Testis (tissue), 3 donors: ENCODE measurements around the gene LSG1. TPM values are rescaled to one million over a fixed set of nuclear protein-coding genes. Genes with fewer than 3 reads are reported as not detected.
"Not testable (repeated sequence)": the region's sequence is repeated elsewhere in the genome, so short reads cannot be mapped to it uniquely, and the experiment has no call there.

Experiments
- DNase-seq: peaks from one replicate; pipeline ENCODE4 v3.0.0-alpha.2; 2019
- H3K27ac ChIP-seq, 2 donors: fragments of 200-600 bp; sonication (generic); one replicate each; pipeline ENCODE4 v1.5.1; 2019
- H3K27me3 ChIP-seq: fragments of 200-600 bp; sonication (generic); one replicate; pipeline ENCODE4 v1.5.1; 2019
- H3K36me3 ChIP-seq: fragments of 200-600 bp; sonication (generic); one replicate; pipeline ENCODE4 v1.5.1; 2017; ENCODE audit warnings: low read depth; ENCODE audit errors: missing control alignments
- H3K4me1 ChIP-seq: fragments of 200-600 bp; sonication (generic); one replicate; pipeline ENCODE4 v1.5.1; 2019
- H3K4me3 ChIP-seq, 2 donors: fragments of 200-600 bp; sonication (generic); one replicate each; pipeline ENCODE4 v1.5.1; 2017 to 2019
- H3K9me3 ChIP-seq: fragments of 200-600 bp; sonication (generic); one replicate; pipeline ENCODE4 v1.5.1; 2017
- POLR2A ChIP-seq: fragments of 450-650 bp; IDR thresholded peaks from one replicate; pipeline ENCODE4 v1.6.1; 2017; ENCODE audit warnings: antibody characterized with exemption, mild to moderate bottlenecking, moderate library complexity
- WGBS, 2 donors: methylation state at CpG; one replicate each; pipeline ENCODE4 v1.1.5; 2018; 5-methylcytosine and 5-hydroxymethylcytosine counted together
- intact Hi-C: fragments of 100-400 bp; cut with DNase I; formaldehyde crosslinking; loops from one replicate; pipeline ENCODE4 v1.15.1; 2023; ENCODE audit warnings: low total_unique reads
- polyA plus RNA-seq: library from polyadenylated mRNA; stranded (reverse); fragments of 350-450 nt; fragmentation: Illumina TruSeq; extraction: RNeasy Lipid Tissue Mini Kit (QIAGEN cat#74804); gene quantifications from one replicate; pipeline ENCODE4 v1.2.3, GENCODE V29; 2014; ENCODE audit warnings: low read depth, low replicate concordance; ENCODE audit not compliant: insufficient read depth
- total RNA-seq, 2 donors: library from RNA; depleted of rRNA; stranded (reverse); fragments of >200 nt; gene quantifications; one replicate each; pipeline ENCODE4 v1.2.3, GENCODE V29; 2016
- TF ChIP-seq, protein P1 (sequence below), 3 experiments: fragments of 450-650 bp in 2 of 3; fragments of 200-600 bp in 1 of 3; sonication (generic) in 1 of 3; IDR thresholded peaks; one replicate each; pipeline ENCODE4 v1.5.1; 2016 to 2019; ENCODE audit warnings: antibody characterized with exemption in 3 of 3, mild to moderate bottlenecking in 2 of 3, moderate library complexity in 1 of 3

The LSG1 gene
- total and polyA plus RNA-seq, 3 donors from 2014 or later, result 47.4 to 56.1 (median 50.5) TPM

- TF ChIP-seq, protein P1, sequence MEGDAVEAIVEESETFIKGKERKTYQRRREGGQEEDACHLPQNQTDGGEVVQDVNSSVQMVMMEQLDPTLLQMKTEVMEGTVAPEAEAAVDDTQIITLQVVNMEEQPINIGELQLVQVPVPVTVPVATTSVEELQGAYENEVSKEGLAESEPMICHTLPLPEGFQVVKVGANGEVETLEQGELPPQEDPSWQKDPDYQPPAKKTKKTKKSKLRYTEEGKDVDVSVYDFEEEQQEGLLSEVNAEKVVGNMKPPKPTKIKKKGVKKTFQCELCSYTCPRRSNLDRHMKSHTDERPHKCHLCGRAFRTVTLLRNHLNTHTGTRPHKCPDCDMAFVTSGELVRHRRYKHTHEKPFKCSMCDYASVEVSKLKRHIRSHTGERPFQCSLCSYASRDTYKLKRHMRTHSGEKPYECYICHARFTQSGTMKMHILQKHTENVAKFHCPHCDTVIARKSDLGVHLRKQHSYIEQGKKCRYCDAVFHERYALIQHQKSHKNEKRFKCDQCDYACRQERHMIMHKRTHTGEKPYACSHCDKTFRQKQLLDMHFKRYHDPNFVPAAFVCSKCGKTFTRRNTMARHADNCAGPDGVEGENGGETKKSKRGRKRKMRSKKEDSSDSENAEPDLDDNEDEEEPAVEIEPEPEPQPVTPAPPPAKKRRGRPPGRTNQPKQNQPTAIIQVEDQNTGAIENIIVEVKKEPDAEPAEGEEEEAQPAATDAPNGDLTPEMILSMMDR (IDR thresholded peaks at IDR 0.05), result no peak
- no peak for TF ChIP-seq POLR2A
- H3K4me3 ChIP-seq, result no peak overlapping the region
- no peaks in the 10 kb centered on the region for H3K4me1 ChIP-seq
- no peak for DNase-seq
- no peaks in the 10 kb centered on the region for H3K36me3 ChIP-seq
- intact Hi-C loops, result loop anchor here (10.0 kb wide), 1 partner anchor 263 kb away; no protein-coding TSS in a partner anchor
- no peaks in the 10 kb centered on the region for H3K9me3 ChIP-seq
- WGBS, 2 donors, result 75 to 79% methylated on average over 10 of the region's 10 CpGs
- no peaks in the 10 kb centered on the region for H3K27me3 ChIP-seq
- H3K27ac ChIP-seq, result no peak overlapping the region
Measured at GRCh38 chr3:194607592-194608389, 64.2 kb downstream of the LSG1 start.

DNA sequence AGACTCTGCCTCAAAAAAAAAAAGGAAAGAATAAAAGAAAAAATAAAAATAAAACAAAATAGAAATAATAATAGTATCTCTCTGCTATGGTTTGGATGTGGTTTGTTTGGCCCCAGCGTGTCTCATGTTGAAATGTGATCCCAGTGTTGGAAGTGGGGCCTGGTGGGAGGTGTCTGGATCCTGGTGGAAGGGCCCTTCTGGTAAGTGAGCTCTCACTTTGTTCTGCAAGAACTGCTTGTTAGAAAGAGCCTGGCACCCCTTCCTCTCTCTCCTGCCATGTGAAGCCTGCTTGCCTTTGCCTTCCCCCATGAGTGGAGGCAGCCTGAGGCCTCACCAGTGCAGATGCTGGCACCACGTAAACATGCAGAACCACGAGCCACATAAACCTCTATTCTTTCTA, 65.0 kb downstream of the LSG1 start:
- no peak for DNase-seq
- Histone ChIP-seq H3K4me3 (no peak overlapping the region), H3K9me3 (no peaks in the 10 kb centered on the region), H3K36me3 (no peaks in the 10 kb centered on the region), H3K4me1 (no peaks in the 10 kb centered on the region), H3K27me3 (no peaks in the 10 kb centered on the region), H3K27ac (no peak overlapping the region)
- intact Hi-C loops, result loop anchor here (10.0 kb wide), 1 partner anchor 262 kb away; no protein-coding TSS in a partner anchor
- 76 to 84% methylated on average over 3 of the region's 3 CpGs for WGBS, 2 donors
- no peak for TF ChIP-seq POLR2A
- TF ChIP-seq, protein P1 (IDR thresholded peaks at IDR 0.05), result no peak

DNA sequence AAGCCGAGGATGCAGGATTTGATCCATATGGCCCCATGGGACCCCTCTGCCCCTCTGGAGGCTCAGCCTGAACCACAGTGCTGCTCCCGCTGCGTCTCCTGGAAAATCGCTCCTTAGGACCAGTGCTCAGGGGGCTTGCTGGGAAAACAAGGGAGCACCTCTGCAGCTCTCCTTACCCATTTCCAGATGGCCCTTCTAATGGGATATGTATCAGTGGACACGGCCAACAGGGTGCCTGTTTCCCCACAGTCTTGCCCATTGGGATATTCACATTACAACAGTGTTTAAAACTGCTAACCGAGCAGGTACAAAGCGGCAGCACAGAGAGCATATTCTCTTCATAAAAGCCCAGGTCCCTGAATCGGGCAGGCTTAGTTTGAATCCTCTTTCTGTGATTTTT, 65.8 kb downstream of the LSG1 start:
- H3K4me1 ChIP-seq, result no peaks in the 10 kb centered on the region
- WGBS, 2 donors, result 84 to 87% methylated on average over 7 to 8 of the region's 8 CpGs
- no peak for TF ChIP-seq POLR2A
- TF ChIP-seq, protein P1 (IDR thresholded peaks at IDR 0.05), result no peak

DNA sequence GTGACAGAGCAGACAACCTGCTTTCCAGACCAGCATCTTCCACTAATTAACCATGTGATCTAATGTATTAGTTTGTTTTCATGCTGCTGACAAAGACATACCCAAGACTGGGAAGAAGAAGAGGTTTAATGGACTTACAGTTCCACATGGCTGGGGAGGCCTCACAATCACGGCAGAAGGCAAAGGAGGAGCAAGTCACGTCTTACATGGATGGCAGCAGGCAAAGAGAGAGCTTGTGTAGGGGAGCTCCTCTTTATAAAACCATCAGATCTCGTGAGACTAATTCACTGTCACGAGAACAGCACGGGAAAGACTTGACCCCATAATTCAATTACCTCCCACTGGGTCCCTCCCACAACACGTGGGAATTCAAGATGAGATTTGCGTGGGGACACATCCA, 66.7 kb downstream of the LSG1 start:
- H3K9me3 ChIP-seq, H3K36me3 ChIP-seq, H3K4me1 ChIP-seq, H3K27me3 ChIP-seq, H3K27ac ChIP-seq, H3K4me3 ChIP-seq, DNase-seq: not testable (repeated sequence)
- intact Hi-C loops, result loop anchor here (10.0 kb wide), 1 partner anchor 261 kb away; no protein-coding TSS in a partner anchor
- 88 to 90% methylated on average over 7 of the region's 7 CpGs for WGBS, 2 donors

More for the DNA sequence above, 65.8 kb downstream of the LSG1 start:
- H3K4me3 ChIP-seq, result no peak overlapping the region
- no peak overlapping the region for H3K27ac ChIP-seq
- H3K36me3 ChIP-seq, result no peaks in the 10 kb centered on the region
- no peak for DNase-seq
- no peaks in the 10 kb centered on the region for H3K27me3 ChIP-seq
- intact Hi-C loops, result loop anchor here (10.0 kb wide), 1 partner anchor 261 kb away; no protein-coding TSS in a partner anchor
- H3K9me3 ChIP-seq, result no peaks in the 10 kb centered on the region

DNA sequence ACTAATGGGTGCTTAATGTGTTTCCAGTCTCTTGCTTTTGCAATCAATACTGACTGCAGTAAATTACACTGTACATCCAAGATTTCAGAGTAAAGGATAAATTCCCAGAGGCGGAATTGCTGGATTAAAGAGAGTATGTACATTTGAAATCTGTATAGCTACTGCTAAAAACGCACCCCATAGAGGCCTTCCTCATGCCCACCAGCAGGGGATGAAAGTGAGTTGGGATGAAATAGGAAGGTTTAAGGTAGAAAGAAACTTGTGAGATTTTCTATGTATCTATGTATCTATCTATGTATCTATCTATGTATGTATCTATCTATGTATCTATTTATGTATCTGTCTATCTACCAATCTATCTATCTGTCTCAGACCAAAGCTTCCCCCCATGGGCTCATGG, 67.2 kb downstream of the LSG1 start:
- 93 to 95% methylated on average over 2 of the region's 2 CpGs for WGBS, 2 donors

More for the DNA sequence above, 67.2 kb downstream of the LSG1 start:
- Histone ChIP-seq H3K27me3 (no peaks in the 10 kb centered on the region), H3K4me1 (no peaks in the 10 kb centered on the region), H3K36me3 (no peaks in the 10 kb centered on the region), H3K4me3 (no peak overlapping the region), H3K27ac (no peak overlapping the region), H3K9me3 (no peaks in the 10 kb centered on the region)
- intact Hi-C loops, result loop anchor here (10.0 kb wide), 1 partner anchor 260 kb away; no protein-coding TSS in a partner anchor
- no peak for DNase-seq
- no peak for TF ChIP-seq POLR2A
- TF ChIP-seq, protein P1 (IDR thresholded peaks at IDR 0.05), result no peak
